ENCODE measurements around the gene DNAJC1.

DNAJC1 gene

GRCh38 chr10:22005763-22006162, 2.2 kb upstream of the DNAJC1 start:
- Histone ChIP-seq H3K4me3 (ENCODE audit: low read length in 2 of 2) (no peak overlapping the region), H3K9me3 (ENCODE audit: control insufficient read depth in 2 of 2, low read length in 2 of 2) (no peaks in the 10 kb centered on the region), H3K4me1 (ENCODE audit: control insufficient read depth, insufficient read depth, low read length) (no peaks in the 10 kb centered on the region), H3K27me3 (ENCODE audit: control insufficient read depth in 1 of 2, insufficient read depth in 2 of 2, low read length in 2 of 2) (no peaks in the 10 kb centered on the region), H3K27ac (ENCODE audit: low read length) (no peak overlapping the region), H3K9ac (ENCODE audit: low read length in 2 of 2) (no peak overlapping the region), H3K36me3 (ENCODE audit: control insufficient read depth in 2 of 2, insufficient read depth in 2 of 2, low read length in 2 of 2) (no peaks in the 10 kb centered on the region)

- Histone ChIP-seq H3K9me3 (ENCODE audit: control insufficient read depth in 2 of 2, low read length in 2 of 2) (no peaks in the 10 kb centered on the region), H3K27ac (ENCODE audit: low read length) (peak overlapping the region; percentile 84), H3K9ac (ENCODE audit: low read length in 2 of 2) (peak overlapping the region; percentile 68 to 92), H3K4me3 (ENCODE audit: low read length in 2 of 2) (peak overlapping the region; percentile 85 to 91), H3K27me3 (ENCODE audit: control insufficient read depth in 1 of 2, insufficient read depth in 2 of 2, low read length in 2 of 2) (no peaks in the 10 kb centered on the region), H3K36me3 (ENCODE audit: control insufficient read depth in 2 of 2, insufficient read depth in 2 of 2, low read length in 2 of 2) (no peaks in the 10 kb centered on the region), H3K4me1 (ENCODE audit: control insufficient read depth, insufficient read depth, low read length) (no peaks in the 10 kb centered on the region)
These were observed 393 bp upstream of the DNAJC1 start for GRCh38 chr10:22003964-22004281.

- Histone ChIP-seq H3K27me3 (ENCODE audit: control insufficient read depth in 1 of 2, insufficient read depth in 2 of 2, low read length in 2 of 2) (no peaks in the 10 kb centered on the region), H3K4me1 (ENCODE audit: control insufficient read depth, insufficient read depth, low read length) (no peaks in the 10 kb centered on the region), H3K36me3 (ENCODE audit: control insufficient read depth in 2 of 2, insufficient read depth in 2 of 2, low read length in 2 of 2) (no peaks in the 10 kb centered on the region), H3K4me3 (ENCODE audit: low read length in 2 of 2) (peak overlapping the region; percentile 85 to 91), H3K9me3 (ENCODE audit: control insufficient read depth in 2 of 2, low read length in 2 of 2) (no peaks in the 10 kb centered on the region), H3K9ac (ENCODE audit: low read length in 2 of 2) (peak overlapping the region; percentile 74 to 92), H3K27ac (ENCODE audit: low read length) (peak overlapping the region; percentile 84)
These were observed 846 bp downstream of the DNAJC1 start for GRCh38 chr10:22002591-22003176.

GRCh38 chr10:21995557-21995956, 8.0 kb downstream of the DNAJC1 start:
- Histone ChIP-seq H3K36me3 (ENCODE audit: control insufficient read depth in 2 of 2, insufficient read depth in 2 of 2, low read length in 2 of 2) (no peaks in the 10 kb centered on the region), H3K4me3 (ENCODE audit: low read length in 2 of 2) (no peak overlapping the region), H3K27me3 (ENCODE audit: control insufficient read depth in 1 of 2, insufficient read depth in 2 of 2, low read length in 2 of 2) (no peaks in the 10 kb centered on the region), H3K9ac (ENCODE audit: low read length in 2 of 2) (no peak overlapping the region), H3K9me3 (ENCODE audit: control insufficient read depth in 2 of 2, low read length in 2 of 2) (no peaks in the 10 kb centered on the region), H3K27ac (ENCODE audit: low read length) (no peak overlapping the region), H3K4me1 (ENCODE audit: control insufficient read depth, insufficient read depth, low read length) (no peaks in the 10 kb centered on the region)

GRCh38 chr10:21993360-21994001, 10.0 kb downstream of the DNAJC1 start:
- no peaks in the 10 kb centered on the region for H3K9me3 ChIP-seq (ENCODE audit: control insufficient read depth in 2 of 2, low read length in 2 of 2)
- H3K27me3 ChIP-seq (ENCODE audit: control insufficient read depth in 1 of 2, insufficient read depth in 2 of 2, low read length in 2 of 2), result no peaks in the 10 kb centered on the region
- no peak overlapping the region for H3K27ac ChIP-seq (ENCODE audit: low read length)
- no peaks in the 10 kb centered on the region for H3K4me1 ChIP-seq (ENCODE audit: control insufficient read depth, insufficient read depth, low read length)
- H3K9ac ChIP-seq (ENCODE audit: low read length in 2 of 2), result no peak overlapping the region
- no peaks in the 10 kb centered on the region for H3K36me3 ChIP-seq (ENCODE audit: control insufficient read depth in 2 of 2, insufficient read depth in 2 of 2, low read length in 2 of 2)
- H3K4me3 ChIP-seq (ENCODE audit: low read length in 2 of 2), result no peak overlapping the region

GRCh38 chr10:21991785-21992184, 11.7 kb downstream of the DNAJC1 start:
- Histone ChIP-seq H3K9ac (ENCODE audit: low read length in 2 of 2) (no peak overlapping the region), H3K4me3 (ENCODE audit: low read length in 2 of 2) (no peak overlapping the region), H3K27ac (ENCODE audit: low read length) (no peak overlapping the region), H3K36me3 (ENCODE audit: control insufficient read depth in 2 of 2, insufficient read depth in 2 of 2, low read length in 2 of 2) (no peaks in the 10 kb centered on the region), H3K9me3 (ENCODE audit: control insufficient read depth in 2 of 2, low read length in 2 of 2) (no peaks in the 10 kb centered on the region), H3K27me3 (ENCODE audit: control insufficient read depth in 1 of 2, insufficient read depth in 2 of 2, low read length in 2 of 2) (no peaks in the 10 kb centered on the region), H3K4me1 (ENCODE audit: control insufficient read depth, insufficient read depth, low read length) (no peaks in the 10 kb centered on the region)

- no peaks in the 10 kb centered on the region for H3K36me3 ChIP-seq (ENCODE audit: control insufficient read depth in 2 of 2, insufficient read depth in 2 of 2, low read length in 2 of 2)
- H3K27me3 ChIP-seq (ENCODE audit: control insufficient read depth in 1 of 2, insufficient read depth in 2 of 2, low read length in 2 of 2), result no peaks in the 10 kb centered on the region
- no peak overlapping the region for H3K9ac ChIP-seq (ENCODE audit: low read length in 2 of 2)
- H3K27ac ChIP-seq (ENCODE audit: low read length), result no peak overlapping the region
- H3K4me1 ChIP-seq (ENCODE audit: control insufficient read depth, insufficient read depth, low read length), result no peaks in the 10 kb centered on the region
- no peaks in the 10 kb centered on the region for H3K9me3 ChIP-seq (ENCODE audit: control insufficient read depth in 2 of 2, low read length in 2 of 2)
- no peak overlapping the region for H3K4me3 ChIP-seq (ENCODE audit: low read length in 2 of 2)
These were observed 13.1 kb downstream of the DNAJC1 start for GRCh38 chr10:21990449-21990848.

GRCh38 chr10:21989453-21990154, 13.9 kb downstream of the DNAJC1 start:
- Histone ChIP-seq H3K36me3 (ENCODE audit: control insufficient read depth in 2 of 2, insufficient read depth in 2 of 2, low read length in 2 of 2) (no peaks in the 10 kb centered on the region), H3K27me3 (ENCODE audit: control insufficient read depth in 1 of 2, insufficient read depth in 2 of 2, low read length in 2 of 2) (no peaks in the 10 kb centered on the region), H3K4me1 (ENCODE audit: control insufficient read depth, insufficient read depth, low read length) (no peaks in the 10 kb centered on the region), H3K9ac (ENCODE audit: low read length in 2 of 2) (no peak overlapping the region), H3K9me3 (ENCODE audit: control insufficient read depth in 2 of 2, low read length in 2 of 2) (no peaks in the 10 kb centered on the region), H3K27ac (ENCODE audit: low read length) (no peak overlapping the region), H3K4me3 (ENCODE audit: low read length in 2 of 2) (no peak overlapping the region)

- H3K4me3 ChIP-seq (ENCODE audit: low read length in 2 of 2), result no peak overlapping the region
- no peaks in the 10 kb centered on the region for H3K27me3 ChIP-seq (ENCODE audit: control insufficient read depth in 1 of 2, insufficient read depth in 2 of 2, low read length in 2 of 2)
- no peak overlapping the region for H3K9ac ChIP-seq (ENCODE audit: low read length in 2 of 2)
- H3K4me1 ChIP-seq (ENCODE audit: control insufficient read depth, insufficient read depth, low read length), result no peaks in the 10 kb centered on the region
- no peaks in the 10 kb centered on the region for H3K9me3 ChIP-seq (ENCODE audit: control insufficient read depth in 2 of 2, low read length in 2 of 2)
- H3K36me3 ChIP-seq (ENCODE audit: control insufficient read depth in 2 of 2, insufficient read depth in 2 of 2, low read length in 2 of 2), result no peaks in the 10 kb centered on the region
- no peak overlapping the region for H3K27ac ChIP-seq (ENCODE audit: low read length)
These were observed 18.0 kb downstream of the DNAJC1 start for GRCh38 chr10:21985541-21985940.

GRCh38 chr10:21981118-21981517, 22.4 kb downstream of the DNAJC1 start:
- no peak overlapping the region for H3K9ac ChIP-seq (ENCODE audit: low read length in 2 of 2)
- H3K9me3 ChIP-seq (ENCODE audit: control insufficient read depth in 2 of 2, low read length in 2 of 2), result no peaks in the 10 kb centered on the region
- H3K27me3 ChIP-seq (ENCODE audit: control insufficient read depth in 1 of 2, insufficient read depth in 2 of 2, low read length in 2 of 2), result no peaks in the 10 kb centered on the region
- no peak overlapping the region for H3K4me3 ChIP-seq (ENCODE audit: low read length in 2 of 2)
- no peaks in the 10 kb centered on the region for H3K4me1 ChIP-seq (ENCODE audit: control insufficient read depth, insufficient read depth, low read length)
- H3K27ac ChIP-seq (ENCODE audit: low read length), result no peak overlapping the region
- H3K36me3 ChIP-seq (ENCODE audit: control insufficient read depth in 2 of 2, insufficient read depth in 2 of 2, low read length in 2 of 2), result no peaks in the 10 kb centered on the region

- H3K4me1 ChIP-seq (ENCODE audit: control insufficient read depth, insufficient read depth, low read length), result no peaks in the 10 kb centered on the region
- no peaks in the 10 kb centered on the region for H3K27me3 ChIP-seq (ENCODE audit: control insufficient read depth in 1 of 2, insufficient read depth in 2 of 2, low read length in 2 of 2)
- H3K9me3 ChIP-seq (ENCODE audit: control insufficient read depth in 2 of 2, low read length in 2 of 2), result no peaks in the 10 kb centered on the region
- H3K36me3 ChIP-seq (ENCODE audit: control insufficient read depth in 2 of 2, insufficient read depth in 2 of 2, low read length in 2 of 2), result no peaks in the 10 kb centered on the region
- H3K27ac ChIP-seq (ENCODE audit: low read length), result no peak overlapping the region
- H3K4me3 ChIP-seq (ENCODE audit: low read length in 2 of 2), result no peak overlapping the region
- H3K9ac ChIP-seq (ENCODE audit: low read length in 2 of 2), result no peak overlapping the region
These were observed 22.8 kb downstream of the DNAJC1 start for GRCh38 chr10:21980691-21981090.
